HepG2 (cell line): ENCODE results near the gene PSAP. TPM values are rescaled to one million over a fixed set of nuclear protein-coding genes. Genes with fewer than 3 reads are reported as not detected.

ENCODE experiments used
- FOXK1 ChIP-seq: sonication (generic); formaldehyde crosslinking; IDR thresholded peaks from 2 replicates; pipeline ENCODE4 v1.4.0; 2020; ENCODE audit warnings: low read depth, missing genetic modification reagents, borderline replicate concordance
- HNF4A ChIP-seq: sonication (generic); formaldehyde crosslinking; IDR thresholded peaks from 2 replicates; pipeline ENCODE4 v1.4.0; 2020; ENCODE audit warnings: missing genetic modification reagents
- HNRNPL ChIP-seq: fragments of 200-400 bp; formaldehyde crosslinking; IDR thresholded peaks from 2 replicates; pipeline ENCODE4 v1.6.1; 2017; ENCODE audit warnings: mild to moderate bottlenecking, low read depth, low read length
- MYC ChIP-seq: sonication (generic); formaldehyde crosslinking; IDR thresholded peaks from 2 replicates; pipeline ENCODE4 v1.9.0; 2021; ENCODE audit warnings: missing genetic modification reagents, borderline replicate concordance
- polyA plus RNA-seq, 8 experiments: library from polyadenylated mRNA; depleted of rRNA in 3 of 8; stranded (reverse) in 7 of 8; unstranded in 1 of 8; fragments of >200 nt; fragmentation: Illumina TruSeq in 4 of 8; extraction: Trizol in 4 of 8; gene quantifications; 2 replicates each; pipeline versions ENCODE4 v1.2.1 to v1.2.3, GENCODE V29; 2011 to 2016; ENCODE audit warnings: low read depth in 4 of 8, missing spikeins in 1 of 8, mixed read lengths in 1 of 8; ENCODE audit not compliant: insufficient read depth in 1 of 8
- total RNA-seq, 5 experiments: library from RNA; depleted of rRNA; stranded (reverse); fragments of >200 nt; fragmentation: Illumina TruSeq; extraction: Trizol; gene quantifications; 2 replicates each; pipeline ENCODE4 v1.2.3, GENCODE V29; 2016; ENCODE audit warnings: low read depth in 1 of 5
- TF ChIP-seq, protein P1 (sequence below): sonication (generic); formaldehyde crosslinking; IDR thresholded peaks from 2 replicates; pipeline ENCODE4 v1.5.1; 2020; ENCODE audit warnings: missing genetic modification reagents, mild to moderate bottlenecking, borderline replicate concordance
- TF ChIP-seq, protein P2 (sequence below): sonication (generic); formaldehyde crosslinking; IDR thresholded peaks from 2 replicates; pipeline ENCODE4 v1.5.0; 2020; ENCODE audit warnings: mild to moderate bottlenecking, missing genetic modification reagents, borderline replicate concordance
- TF ChIP-seq, protein P3 (sequence below): sonication (generic); formaldehyde crosslinking; IDR thresholded peaks from 2 replicates; pipeline ENCODE4 v1.5.0; 2020; ENCODE audit warnings: missing genetic modification reagents

Gene PSAP
- total and polyA plus RNA-seq, 2 of the 13 experiments (the other 11 are each of a cell fraction or from before 2014, with no cell fraction given) = 323 to 643 TPM

DNA sequence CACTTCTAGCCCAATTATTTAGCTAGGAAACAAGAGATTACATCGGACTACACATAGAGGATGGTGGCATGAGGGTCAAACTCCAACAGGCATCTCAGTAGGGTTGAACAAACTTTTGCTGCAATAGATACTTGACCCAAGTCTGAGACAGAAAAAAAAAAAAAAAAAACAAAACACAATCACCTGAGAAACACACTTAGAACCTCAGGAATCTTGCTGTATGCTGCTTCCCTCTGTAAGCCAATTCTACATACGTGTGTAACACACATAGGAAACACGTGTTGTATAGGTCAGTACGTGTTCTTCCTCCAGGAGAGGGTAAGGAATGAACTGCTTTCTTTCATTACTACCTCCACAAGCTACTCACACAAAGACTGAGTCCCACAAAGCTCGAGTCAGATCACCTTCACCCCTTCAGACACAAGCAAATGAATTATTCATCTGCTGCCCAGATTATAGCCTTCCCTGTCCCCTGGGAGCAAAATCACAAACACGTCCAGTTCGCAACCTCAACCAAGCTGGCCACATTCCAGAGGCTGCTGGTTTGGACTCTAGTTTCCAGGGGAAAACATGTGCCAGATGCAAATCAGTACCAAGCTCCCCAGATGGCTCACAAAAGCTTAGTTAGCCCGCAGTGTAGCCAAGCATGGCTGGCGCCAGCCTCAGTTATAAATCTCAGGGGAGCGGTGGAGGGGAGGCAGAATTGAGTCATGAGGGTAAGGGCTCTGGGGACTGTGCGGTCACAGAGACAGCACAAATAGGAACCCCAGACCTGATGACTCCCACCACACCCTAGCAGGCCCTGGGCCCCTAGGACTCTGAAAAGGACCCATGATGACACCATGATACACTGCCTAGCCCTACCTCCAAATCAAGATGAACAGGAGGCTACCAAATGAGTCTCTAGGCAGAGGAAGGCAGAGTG, 15.1 kb downstream of the PSAP start (continued):
- TF ChIP-seq, protein P1, sequence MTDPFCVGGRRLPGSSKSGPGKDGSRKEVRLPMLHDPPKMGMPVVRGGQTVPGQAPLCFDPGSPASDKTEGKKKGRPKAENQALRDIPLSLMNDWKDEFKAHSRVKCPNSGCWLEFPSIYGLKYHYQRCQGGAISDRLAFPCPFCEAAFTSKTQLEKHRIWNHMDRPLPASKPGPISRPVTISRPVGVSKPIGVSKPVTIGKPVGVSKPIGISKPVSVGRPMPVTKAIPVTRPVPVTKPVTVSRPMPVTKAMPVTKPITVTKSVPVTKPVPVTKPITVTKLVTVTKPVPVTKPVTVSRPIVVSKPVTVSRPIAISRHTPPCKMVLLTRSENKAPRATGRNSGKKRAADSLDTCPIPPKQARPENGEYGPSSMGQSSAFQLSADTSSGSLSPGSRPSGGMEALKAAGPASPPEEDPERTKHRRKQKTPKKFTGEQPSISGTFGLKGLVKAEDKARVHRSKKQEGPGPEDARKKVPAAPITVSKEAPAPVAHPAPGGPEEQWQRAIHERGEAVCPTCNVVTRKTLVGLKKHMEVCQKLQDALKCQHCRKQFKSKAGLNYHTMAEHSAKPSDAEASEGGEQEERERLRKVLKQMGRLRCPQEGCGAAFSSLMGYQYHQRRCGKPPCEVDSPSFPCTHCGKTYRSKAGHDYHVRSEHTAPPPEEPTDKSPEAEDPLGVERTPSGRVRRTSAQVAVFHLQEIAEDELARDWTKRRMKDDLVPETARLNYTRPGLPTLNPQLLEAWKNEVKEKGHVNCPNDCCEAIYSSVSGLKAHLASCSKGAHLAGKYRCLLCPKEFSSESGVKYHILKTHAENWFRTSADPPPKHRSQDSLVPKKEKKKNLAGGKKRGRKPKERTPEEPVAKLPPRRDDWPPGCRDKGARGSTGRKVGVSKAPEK = no peak
- TF ChIP-seq, protein P2, sequence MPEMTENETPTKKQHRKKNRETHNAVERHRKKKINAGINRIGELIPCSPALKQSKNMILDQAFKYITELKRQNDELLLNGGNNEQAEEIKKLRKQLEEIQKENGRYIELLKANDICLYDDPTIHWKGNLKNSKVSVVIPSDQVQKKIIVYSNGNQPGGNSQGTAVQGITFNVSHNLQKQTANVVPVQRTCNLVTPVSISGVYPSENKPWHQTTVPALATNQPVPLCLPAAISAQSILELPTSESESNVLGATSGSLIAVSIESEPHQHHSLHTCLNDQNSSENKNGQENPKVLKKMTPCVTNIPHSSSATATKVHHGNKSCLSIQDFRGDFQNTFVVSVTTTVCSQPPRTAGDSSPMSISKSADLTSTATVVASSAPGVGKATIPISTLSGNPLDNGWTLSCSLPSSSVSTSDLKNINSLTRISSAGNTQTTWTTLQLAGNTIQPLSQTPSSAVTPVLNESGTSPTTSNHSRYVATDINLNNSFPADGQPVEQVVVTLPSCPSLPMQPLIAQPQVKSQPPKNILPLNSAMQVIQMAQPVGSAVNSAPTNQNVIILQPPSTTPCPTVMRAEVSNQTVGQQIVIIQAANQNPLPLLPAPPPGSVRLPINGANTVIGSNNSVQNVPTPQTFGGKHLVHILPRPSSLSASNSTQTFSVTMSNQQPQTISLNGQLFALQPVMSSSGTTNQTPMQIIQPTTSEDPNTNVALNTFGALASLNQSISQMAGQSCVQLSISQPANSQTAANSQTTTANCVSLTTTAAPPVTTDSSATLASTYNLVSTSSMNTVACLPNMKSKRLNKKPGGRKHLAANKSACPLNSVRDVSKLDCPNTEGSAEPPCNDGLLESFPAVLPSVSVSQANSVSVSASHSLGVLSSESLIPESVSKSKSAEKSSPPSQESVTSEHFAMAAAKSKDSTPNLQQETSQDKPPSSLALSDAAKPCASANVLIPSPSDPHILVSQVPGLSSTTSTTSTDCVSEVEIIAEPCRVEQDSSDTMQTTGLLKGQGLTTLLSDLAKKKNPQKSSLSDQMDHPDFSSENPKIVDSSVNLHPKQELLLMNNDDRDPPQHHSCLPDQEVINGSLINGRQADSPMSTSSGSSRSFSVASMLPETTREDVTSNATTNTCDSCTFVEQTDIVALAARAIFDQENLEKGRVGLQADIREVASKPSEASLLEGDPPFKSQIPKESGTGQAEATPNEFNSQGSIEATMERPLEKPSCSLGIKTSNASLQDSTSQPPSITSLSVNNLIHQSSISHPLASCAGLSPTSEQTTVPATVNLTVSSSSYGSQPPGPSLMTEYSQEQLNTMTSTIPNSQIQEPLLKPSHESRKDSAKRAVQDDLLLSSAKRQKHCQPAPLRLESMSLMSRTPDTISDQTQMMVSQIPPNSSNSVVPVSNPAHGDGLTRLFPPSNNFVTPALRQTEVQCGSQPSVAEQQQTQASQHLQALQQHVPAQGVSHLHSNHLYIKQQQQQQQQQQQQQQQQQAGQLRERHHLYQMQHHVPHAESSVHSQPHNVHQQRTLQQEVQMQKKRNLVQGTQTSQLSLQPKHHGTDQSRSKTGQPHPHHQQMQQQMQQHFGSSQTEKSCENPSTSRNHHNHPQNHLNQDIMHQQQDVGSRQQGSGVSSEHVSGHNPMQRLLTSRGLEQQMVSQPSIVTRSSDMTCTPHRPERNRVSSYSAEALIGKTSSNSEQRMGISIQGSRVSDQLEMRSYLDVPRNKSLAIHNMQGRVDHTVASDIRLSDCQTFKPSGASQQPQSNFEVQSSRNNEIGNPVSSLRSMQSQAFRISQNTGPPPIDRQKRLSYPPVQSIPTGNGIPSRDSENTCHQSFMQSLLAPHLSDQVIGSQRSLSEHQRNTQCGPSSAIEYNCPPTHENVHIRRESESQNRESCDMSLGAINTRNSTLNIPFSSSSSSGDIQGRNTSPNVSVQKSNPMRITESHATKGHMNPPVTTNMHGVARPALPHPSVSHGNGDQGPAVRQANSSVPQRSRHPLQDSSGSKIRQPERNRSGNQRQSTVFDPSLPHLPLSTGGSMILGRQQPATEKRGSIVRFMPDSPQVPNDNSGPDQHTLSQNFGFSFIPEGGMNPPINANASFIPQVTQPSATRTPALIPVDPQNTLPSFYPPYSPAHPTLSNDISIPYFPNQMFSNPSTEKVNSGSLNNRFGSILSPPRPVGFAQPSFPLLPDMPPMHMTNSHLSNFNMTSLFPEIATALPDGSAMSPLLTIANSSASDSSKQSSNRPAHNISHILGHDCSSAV (CRISPR knock-in tag) = no peak
- TF ChIP-seq MYC (CRISPR knock-in tag) (0 out of 2 replicates have a peak, but pooled peaks have one; percentile 3), HNRNPL (no peak), HNF4A (CRISPR knock-in tag) (0 out of 2 replicates have a peak, but pooled peaks have one; percentile 9), FOXK1 (no peak)
- TF ChIP-seq, protein P3, sequence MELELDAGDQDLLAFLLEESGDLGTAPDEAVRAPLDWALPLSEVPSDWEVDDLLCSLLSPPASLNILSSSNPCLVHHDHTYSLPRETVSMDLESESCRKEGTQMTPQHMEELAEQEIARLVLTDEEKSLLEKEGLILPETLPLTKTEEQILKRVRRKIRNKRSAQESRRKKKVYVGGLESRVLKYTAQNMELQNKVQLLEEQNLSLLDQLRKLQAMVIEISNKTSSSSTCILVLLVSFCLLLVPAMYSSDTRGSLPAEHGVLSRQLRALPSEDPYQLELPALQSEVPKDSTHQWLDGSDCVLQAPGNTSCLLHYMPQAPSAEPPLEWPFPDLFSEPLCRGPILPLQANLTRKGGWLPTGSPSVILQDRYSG (CRISPR knock-in tag) = no peak
